ENCODE data around the gene INPP5A.

DNA sequence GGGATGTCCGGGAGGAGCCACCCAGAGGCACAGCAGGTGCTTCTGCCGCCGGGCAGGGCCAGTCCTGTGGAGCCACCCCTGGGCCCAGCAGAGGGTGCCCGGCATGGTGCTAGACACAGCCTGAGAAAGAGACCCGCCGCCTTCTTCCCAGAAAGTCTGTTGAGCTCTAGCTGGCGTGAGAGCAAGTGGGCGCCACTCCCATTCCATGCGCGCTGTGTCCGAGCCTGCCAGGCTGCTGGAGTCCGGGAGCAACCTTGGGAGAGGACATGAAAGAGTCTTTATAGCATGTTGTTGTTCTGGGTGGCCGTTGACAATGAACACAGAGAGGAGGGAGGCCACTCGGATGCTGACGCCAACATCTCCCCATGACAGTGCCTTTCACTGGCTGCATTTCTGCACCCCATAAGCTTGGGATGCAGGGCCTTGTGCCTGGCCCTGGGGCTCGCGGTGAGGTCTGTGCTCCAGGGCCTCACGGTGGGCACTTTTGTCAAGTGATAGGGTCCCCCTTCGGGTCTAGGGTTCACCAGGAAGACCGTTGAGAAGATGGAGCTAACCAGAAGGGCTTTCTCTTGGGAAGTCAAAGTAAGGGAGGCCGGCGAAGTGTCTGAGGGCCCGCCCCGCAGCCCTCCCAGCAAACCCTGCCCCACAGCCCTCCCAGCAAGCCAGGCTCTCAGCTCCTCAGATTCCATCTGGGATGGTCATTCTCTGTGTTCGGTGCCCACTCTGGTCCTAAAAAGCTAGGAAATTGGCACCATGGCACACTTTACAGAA, 201.1 kb downstream of the INPP5A start:
- TF ChIP-seq, protein P1, sequence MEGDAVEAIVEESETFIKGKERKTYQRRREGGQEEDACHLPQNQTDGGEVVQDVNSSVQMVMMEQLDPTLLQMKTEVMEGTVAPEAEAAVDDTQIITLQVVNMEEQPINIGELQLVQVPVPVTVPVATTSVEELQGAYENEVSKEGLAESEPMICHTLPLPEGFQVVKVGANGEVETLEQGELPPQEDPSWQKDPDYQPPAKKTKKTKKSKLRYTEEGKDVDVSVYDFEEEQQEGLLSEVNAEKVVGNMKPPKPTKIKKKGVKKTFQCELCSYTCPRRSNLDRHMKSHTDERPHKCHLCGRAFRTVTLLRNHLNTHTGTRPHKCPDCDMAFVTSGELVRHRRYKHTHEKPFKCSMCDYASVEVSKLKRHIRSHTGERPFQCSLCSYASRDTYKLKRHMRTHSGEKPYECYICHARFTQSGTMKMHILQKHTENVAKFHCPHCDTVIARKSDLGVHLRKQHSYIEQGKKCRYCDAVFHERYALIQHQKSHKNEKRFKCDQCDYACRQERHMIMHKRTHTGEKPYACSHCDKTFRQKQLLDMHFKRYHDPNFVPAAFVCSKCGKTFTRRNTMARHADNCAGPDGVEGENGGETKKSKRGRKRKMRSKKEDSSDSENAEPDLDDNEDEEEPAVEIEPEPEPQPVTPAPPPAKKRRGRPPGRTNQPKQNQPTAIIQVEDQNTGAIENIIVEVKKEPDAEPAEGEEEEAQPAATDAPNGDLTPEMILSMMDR (IDR thresholded peaks at IDR 0.05), result no peak
- TF ChIP-seq POLR2A (IDR thresholded peaks at IDR 0.05), result no peak

All from lower leg skin (tissue), 3 donors.